ENCODE measurements around the gene ARL2BP. TPM values are rescaled to one million over a fixed set of nuclear protein-coding genes. Genes with fewer than 3 reads are reported as not detected.

Gene ARL2BP
- total and polyA plus RNA-seq, 2 experiments from 2014 or later, result 111 to 116 TPM

DNA sequence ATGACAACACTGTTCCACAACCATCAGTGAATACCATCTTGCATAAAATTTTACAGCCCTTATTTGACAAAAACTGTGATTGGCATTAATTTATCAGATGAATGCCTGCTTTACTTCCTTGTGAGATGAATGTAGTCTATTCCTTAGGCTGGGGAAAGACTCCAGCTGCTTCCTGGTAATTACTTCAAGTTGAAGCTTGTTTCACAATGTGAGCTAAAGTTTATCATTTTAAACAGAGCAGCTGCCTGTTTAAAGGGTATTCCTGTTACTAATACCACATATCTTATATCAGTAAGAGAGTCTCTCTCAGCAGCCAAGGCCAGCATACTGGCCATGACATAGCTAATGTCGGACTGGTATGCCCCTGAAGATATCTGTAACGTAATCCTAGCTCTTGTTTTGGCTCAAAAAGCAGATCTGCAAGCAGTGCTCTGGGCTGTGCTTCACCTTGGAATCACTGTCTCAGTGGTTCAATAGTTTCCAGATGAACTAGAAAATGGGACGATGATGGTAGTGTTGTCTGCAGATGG is 13.2 kb upstream of the ARL2BP start:
- DNase-seq, result no peak
- Histone ChIP-seq H3K36me3 (ENCODE audit: low read depth) (peaks cover 64% of the 10 kb centered on the region), H3F3A (ENCODE audit: insufficient read depth) (peaks cover 29% of the 10 kb centered on the region), H3K4me2 (ENCODE audit: unreplicated experiment) (no peak overlapping the region), H3K9me2 (ENCODE audit: insufficient read depth) (no peaks in the 10 kb centered on the region), H2AFZ (no peak overlapping the region), H3K4me1 (ENCODE audit: insufficient read depth) (peaks cover 8% of the 10 kb centered on the region), H3K9ac (no peak overlapping the region), H3K9me3 (ENCODE audit: low read depth) (no peaks in the 10 kb centered on the region), H3K79me2 (ENCODE audit: insufficient read depth) (no peaks in the 10 kb centered on the region), H3K4me3 (no peak overlapping the region), H4K20me1 (ENCODE audit: insufficient read depth) (no peaks in the 10 kb centered on the region), H3K27me3 (replicated peaks; ENCODE audit: insufficient read depth) (no peaks in the 10 kb centered on the region), H3K27ac (no peak overlapping the region)
- 57 to 65% methylated on average over 3 of the region's 3 CpGs for WGBS, 2 experiments (ENCODE audit: low coverage in 1 of 2, low lambda C conversion rate in 2 of 2, missing lambda C conversion rate in 2 of 2)
- in situ Hi-C loops (cut with MboI), result no loop called here
- no peak for TF ChIP-seq EZH2 (IDR thresholded peaks at IDR 0.05; ENCODE audit: insufficient read depth, poor library complexity, severe bottlenecking)
- no peak for TF ChIP-seq EZH2phosphoT487 (IDR thresholded peaks at IDR 0.05; ENCODE audit: insufficient read depth, low read depth)

DNA sequence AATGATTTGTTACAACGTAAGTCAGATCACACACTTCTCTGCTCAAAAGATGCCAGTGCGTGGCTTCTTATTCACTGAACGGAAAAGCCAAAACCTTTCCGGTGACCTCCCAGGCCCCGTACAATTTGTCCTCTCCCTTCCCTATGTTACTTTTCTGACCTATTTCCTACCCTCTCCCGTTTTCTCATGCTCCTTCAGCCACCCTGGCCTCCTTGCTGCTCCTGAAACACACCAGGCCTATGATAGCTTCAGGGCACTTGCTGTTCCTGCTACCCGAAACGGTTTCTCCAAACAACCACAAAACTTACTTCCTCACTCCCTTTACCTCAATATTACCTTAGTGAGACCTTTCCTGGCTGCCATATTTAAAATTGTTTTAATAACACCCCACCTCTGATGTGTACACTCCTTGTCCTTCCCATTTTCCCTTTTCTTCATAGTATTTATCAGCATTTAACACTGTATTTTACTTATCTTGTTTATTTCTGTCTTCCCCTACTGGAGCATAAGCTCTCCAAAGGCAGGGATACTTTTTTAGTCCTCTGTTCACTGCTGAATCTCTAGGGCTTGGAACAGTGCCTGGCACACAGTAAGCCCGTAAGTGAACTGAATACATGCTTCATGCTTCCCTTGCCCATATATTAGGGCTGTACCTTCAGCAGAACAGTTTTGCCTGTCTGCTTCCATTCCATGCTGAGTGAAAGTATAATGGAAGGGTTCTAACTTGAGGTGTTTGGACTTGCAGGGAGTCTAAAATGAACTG is 10.9 kb upstream of the ARL2BP start:
- Histone ChIP-seq H3F3A (ENCODE audit: insufficient read depth) (peaks cover 29% of the 10 kb centered on the region), H3K9me3 (ENCODE audit: low read depth) (no peaks in the 10 kb centered on the region), H3K4me2 (ENCODE audit: unreplicated experiment) (no peak overlapping the region), H2AFZ (no peak overlapping the region), H3K4me1 (ENCODE audit: insufficient read depth) (peaks cover 4% of the 10 kb centered on the region), H3K9me2 (ENCODE audit: insufficient read depth) (no peaks in the 10 kb centered on the region), H3K9ac (no peak overlapping the region), H3K27ac (no peak overlapping the region), H3K79me2 (ENCODE audit: insufficient read depth) (no peaks in the 10 kb centered on the region), H3K27me3 (replicated peaks; ENCODE audit: insufficient read depth) (no peaks in the 10 kb centered on the region), H3K36me3 (ENCODE audit: low read depth) (peaks cover 60% of the 10 kb centered on the region), H3K4me3 (no peak overlapping the region), H4K20me1 (ENCODE audit: insufficient read depth) (no peaks in the 10 kb centered on the region)
- in situ Hi-C loops (cut with MboI), result no loop called here
- no peak for DNase-seq
- WGBS, 2 experiments (ENCODE audit: low coverage in 1 of 2, low lambda C conversion rate in 2 of 2, missing lambda C conversion rate in 2 of 2), result 97 to 99% methylated on average over 9 of the region's 9 CpGs
- TF ChIP-seq EZH2 (IDR thresholded peaks at IDR 0.05; ENCODE audit: insufficient read depth, poor library complexity, severe bottlenecking), result no peak

DNA sequence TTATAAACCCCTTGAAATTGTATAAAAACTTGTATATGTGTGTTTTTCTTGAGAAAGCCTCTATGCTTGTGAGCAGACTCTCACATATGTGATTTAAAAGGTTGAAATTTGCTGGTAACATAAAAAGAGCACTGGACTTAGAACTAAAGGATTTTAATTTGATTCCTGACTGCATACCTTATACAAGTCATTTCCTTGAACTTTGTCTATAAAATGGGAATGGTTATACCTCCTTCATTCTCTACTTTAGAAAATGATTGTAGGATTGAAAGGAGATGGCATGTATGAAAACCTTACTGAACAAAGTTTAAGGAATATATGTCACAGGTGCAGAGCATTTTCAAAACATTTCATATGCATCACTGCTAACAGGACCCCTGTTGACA is 10.4 kb upstream of the ARL2BP start:
- DNase-seq, result no peak
- TF ChIP-seq EZH2phosphoT487 (IDR thresholded peaks at IDR 0.05; ENCODE audit: insufficient read depth, low read depth), result no peak
- TF ChIP-seq EZH2 (IDR thresholded peaks at IDR 0.05; ENCODE audit: insufficient read depth, poor library complexity, severe bottlenecking), result no peak
- H2AFZ ChIP-seq, result no peak overlapping the region
- no peak overlapping the region for H3K4me2 ChIP-seq (ENCODE audit: unreplicated experiment)
- H4K20me1 ChIP-seq (ENCODE audit: insufficient read depth), result no peaks in the 10 kb centered on the region
- H3K4me1 ChIP-seq (ENCODE audit: insufficient read depth), result peaks cover 4% of the 10 kb centered on the region
- no peak overlapping the region for H3K9ac ChIP-seq
- H3K9me2 ChIP-seq (ENCODE audit: insufficient read depth), result no peaks in the 10 kb centered on the region
- H3K4me3 ChIP-seq, result no peak overlapping the region
- peaks cover 63% of the 10 kb centered on the region for H3K36me3 ChIP-seq (ENCODE audit: low read depth)
- H3K27ac ChIP-seq, result no peak overlapping the region
- H3F3A ChIP-seq (ENCODE audit: insufficient read depth), result peaks cover 29% of the 10 kb centered on the region
- in situ Hi-C loops (cut with MboI), result no loop called here
- no peaks in the 10 kb centered on the region for H3K27me3 ChIP-seq (replicated peaks; ENCODE audit: insufficient read depth)
- H3K79me2 ChIP-seq (ENCODE audit: insufficient read depth), result no peaks in the 10 kb centered on the region
- no peaks in the 10 kb centered on the region for H3K9me3 ChIP-seq (ENCODE audit: low read depth)

DNA sequence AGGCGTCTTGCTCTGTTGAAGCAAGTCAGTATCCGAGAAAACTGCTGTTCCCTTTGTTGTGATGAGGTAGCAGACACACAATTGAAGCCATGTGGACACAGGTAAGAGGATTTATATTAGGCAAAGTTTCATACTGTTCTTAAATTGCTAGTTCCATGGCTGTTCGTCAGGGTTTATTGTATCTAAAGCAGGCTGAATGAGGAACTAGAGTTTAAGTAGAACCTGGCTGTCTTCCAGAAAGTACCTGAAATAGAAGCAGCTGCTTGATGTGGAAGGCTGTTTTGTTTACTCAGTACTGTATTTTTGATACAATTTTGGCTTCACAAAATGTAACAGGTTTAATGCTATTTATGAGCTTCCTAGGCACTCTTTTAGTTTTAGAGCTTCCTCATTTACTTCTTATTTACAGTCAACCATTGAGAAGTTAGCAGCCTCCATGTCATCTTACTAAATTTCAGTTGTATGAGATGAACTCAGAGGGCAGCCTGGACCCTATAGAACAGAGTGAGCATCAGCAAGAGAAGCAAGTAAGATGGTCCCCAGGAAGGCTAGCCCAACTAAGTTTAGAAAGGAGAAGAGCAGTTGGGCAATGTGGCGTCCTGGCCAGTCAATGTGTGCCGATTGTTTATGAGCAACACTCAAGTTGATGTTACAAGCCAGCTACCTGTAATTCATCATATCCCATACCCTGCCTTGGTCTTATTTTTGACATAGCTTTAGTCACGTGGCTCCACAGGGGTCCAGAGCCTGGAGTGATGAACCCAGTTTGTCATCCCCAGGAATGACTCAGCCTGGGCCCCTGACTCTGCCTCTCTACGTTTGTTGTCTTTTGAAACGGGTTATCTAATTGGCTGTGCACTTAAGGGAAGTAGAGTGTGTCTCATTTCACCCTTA is 9.7 kb upstream of the ARL2BP start:
- Histone ChIP-seq H3F3A (ENCODE audit: insufficient read depth) (peaks cover 29% of the 10 kb centered on the region), H3K27ac (peak overlapping the region; percentile 44), H2AFZ (no peak overlapping the region), H3K4me1 (ENCODE audit: insufficient read depth) (peaks cover 4% of the 10 kb centered on the region), H3K36me3 (ENCODE audit: low read depth) (peaks cover 64% of the 10 kb centered on the region), H3K9me2 (ENCODE audit: insufficient read depth) (no peaks in the 10 kb centered on the region), H3K27me3 (replicated peaks; ENCODE audit: insufficient read depth) (no peaks in the 10 kb centered on the region), H3K9ac (no peak overlapping the region), H3K79me2 (ENCODE audit: insufficient read depth) (no peaks in the 10 kb centered on the region), H3K4me3 (no peak overlapping the region), H4K20me1 (ENCODE audit: insufficient read depth) (no peaks in the 10 kb centered on the region), H3K4me2 (ENCODE audit: unreplicated experiment) (no peak overlapping the region), H3K9me3 (ENCODE audit: low read depth) (no peaks in the 10 kb centered on the region)
- TF ChIP-seq EZH2 (IDR thresholded peaks at IDR 0.05; ENCODE audit: insufficient read depth, poor library complexity, severe bottlenecking), result no peak
- TF ChIP-seq EZH2phosphoT487 (IDR thresholded peaks at IDR 0.05; ENCODE audit: insufficient read depth, low read depth), result no peak
- 59 to 61% methylated on average over 8 of the region's 8 CpGs for WGBS, 2 experiments (ENCODE audit: low coverage in 1 of 2, low lambda C conversion rate in 2 of 2, missing lambda C conversion rate in 2 of 2)
- in situ Hi-C loops (cut with MboI), result no loop called here
- DNase-seq, result peak; percentile 72

Data from GM23248 (cell line).